Suprapubic skin (tissue), 3 donors: Measurements from ENCODE around the gene ODF2.

Experiments used
- CTCF ChIP-seq, 2 donors: fragments of 200-600 bp in 1 of 2; fragments of 450-650 bp in 1 of 2; sonication (generic) in 1 of 2; IDR thresholded peaks; one replicate each; pipeline ENCODE4 v1.5.1; 2016 to 2019; ENCODE audit warnings: antibody characterized with exemption in 2 of 2, mild to moderate bottlenecking in 1 of 2, moderate library complexity in 1 of 2
- EP300 ChIP-seq: sonication (generic); formaldehyde crosslinking; IDR thresholded peaks from one replicate; pipeline ENCODE4 v1.6.1; 2017; ENCODE audit warnings: antibody characterized with exemption

GRCh38 chr9:128424268-128424780 is 31.5 kb upstream of the ODF2 start:
- TF ChIP-seq CTCF (IDR thresholded peaks at IDR 0.05) (no peak), EP300 (no peak)
